ENCODE measurements around the gene VPS33A.

GRCh38 chr12:122298071-122298748 is 31.9 kb upstream of the VPS33A start:
- TF ChIP-seq CTCF (conservative IDR thresholded peaks at IDR 0.05 in 1 of 2, IDR thresholded peaks at IDR 0.05 in 1 of 2; ENCODE audit: extremely low read depth in 1 of 2, insufficient read depth in 1 of 2, low read depth in 1 of 2, low read length in 2 of 2) (no peak), EZH2 (IDR thresholded peaks at IDR 0.05; ENCODE audit: borderline replicate concordance, low read length) (no peak)
